ENCODE measurements around the gene THOC2.

Gene THOC2

DNA sequence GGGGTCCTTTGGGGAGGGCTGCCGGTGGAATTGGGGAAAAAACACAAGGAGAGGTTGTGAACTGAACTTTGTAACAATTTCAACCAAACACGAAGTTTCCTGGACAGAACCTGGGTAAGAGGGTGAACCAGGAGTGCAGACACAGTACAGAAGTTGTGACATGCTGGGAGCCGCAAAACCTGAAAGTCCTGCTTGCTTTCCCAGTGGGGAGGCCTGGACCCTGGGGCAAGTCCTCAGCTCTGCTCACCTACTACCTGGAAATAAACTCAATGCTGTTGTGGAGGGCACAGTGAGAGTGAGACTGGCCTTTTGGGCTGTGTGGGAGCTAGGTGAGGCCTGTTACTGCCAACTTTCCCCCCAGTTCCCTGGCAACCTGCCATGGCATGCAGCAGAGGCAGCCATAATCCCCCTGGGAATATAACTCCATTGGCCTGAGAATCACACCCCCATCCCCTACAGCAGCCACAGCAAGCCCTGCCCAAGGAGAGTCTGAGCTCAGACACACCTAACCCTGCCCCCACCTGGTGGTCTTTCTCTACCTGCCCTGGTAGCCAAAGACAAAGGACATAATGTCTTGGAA lies 162.8 kb downstream of the THOC2 start:
- ATAC-seq (replicated peaks; ENCODE audit: extremely low read depth, poor library complexity, severe bottlenecking) (no peak), DNase-seq (ENCODE audit: low spot score in 2 of 2) (no peak)
- Mint-ChIP-seq H3K4me1 (no peaks in the 10 kb centered on the region), H3K36me3 (ENCODE audit: insufficient read depth) (peaks cover 7% of the 10 kb centered on the region), H3K27me3 (peaks cover 41% of the 10 kb centered on the region), H3K4me3 (no peak overlapping the region), H3K9me3 (peaks cover 12% of the 10 kb centered on the region), H3K27ac (ENCODE audit: low read depth) (no peak overlapping the region)

DNA sequence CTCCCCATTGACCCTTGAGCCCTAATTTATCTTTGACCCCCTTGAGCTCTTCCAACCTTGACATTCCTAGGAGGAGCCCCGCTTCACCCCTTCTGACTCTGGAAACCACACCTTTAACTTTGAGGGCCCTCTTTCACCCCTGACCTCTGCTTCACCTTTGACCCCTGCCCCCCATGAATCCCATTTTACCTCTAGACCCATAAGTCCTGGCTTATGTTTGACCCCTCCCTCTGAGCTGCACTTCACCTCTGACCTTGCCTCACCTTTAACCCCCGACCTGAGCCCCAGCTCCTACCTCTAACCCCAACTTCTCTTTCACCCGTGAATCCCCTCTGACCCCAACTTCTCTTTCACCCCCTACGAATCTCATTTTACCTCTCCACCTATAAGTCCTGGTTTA lies 169.7 kb downstream of the THOC2 start:
- Mint-ChIP-seq H3K4me3 (no peak overlapping the region), H3K36me3 (ENCODE audit: insufficient read depth) (no peaks in the 10 kb centered on the region), H3K9me3 (no peaks in the 10 kb centered on the region), H3K4me1 (no peaks in the 10 kb centered on the region), H3K27ac (ENCODE audit: low read depth) (no peak overlapping the region), H3K27me3 (peaks cover 17% of the 10 kb centered on the region)
- ATAC-seq (replicated peaks; ENCODE audit: extremely low read depth, poor library complexity, severe bottlenecking), result no peak
- DNase-seq (ENCODE audit: low spot score in 2 of 2), result no peak

GRCh38 chrX:123562342-123563146 lies 170.3 kb downstream of the THOC2 start:
- no peak overlapping the region for H3K27ac Mint-ChIP-seq (ENCODE audit: low read depth)
- H3K27me3 Mint-ChIP-seq, result peaks cover 17% of the 10 kb centered on the region
- no peaks in the 10 kb centered on the region for H3K36me3 Mint-ChIP-seq (ENCODE audit: insufficient read depth)
- H3K9me3 Mint-ChIP-seq, result no peaks in the 10 kb centered on the region
- no peak for DNase-seq (ENCODE audit: low spot score in 2 of 2)
- no peak for ATAC-seq (replicated peaks; ENCODE audit: extremely low read depth, poor library complexity, severe bottlenecking)
- H3K4me3 Mint-ChIP-seq, result no peak overlapping the region
- H3K4me1 Mint-ChIP-seq, result no peaks in the 10 kb centered on the region

- H3K9me3 Mint-ChIP-seq, result no peaks in the 10 kb centered on the region
- no peak overlapping the region for H3K27ac Mint-ChIP-seq (ENCODE audit: low read depth)
- peaks cover 15% of the 10 kb centered on the region for H3K27me3 Mint-ChIP-seq
- ATAC-seq (replicated peaks; ENCODE audit: extremely low read depth, poor library complexity, severe bottlenecking), result no peak
- H3K36me3 Mint-ChIP-seq (ENCODE audit: insufficient read depth), result no peaks in the 10 kb centered on the region
- no peak overlapping the region for H3K4me3 Mint-ChIP-seq
- no peak for DNase-seq (ENCODE audit: low spot score in 2 of 2)
- H3K4me1 Mint-ChIP-seq, result no peaks in the 10 kb centered on the region
These were observed 171.2 kb downstream of the THOC2 start for GRCh38 chrX:123561439-123562215.

GRCh38 chrX:123550829-123551228 lies 182.0 kb downstream of the THOC2 start:
- H3K9me3 Mint-ChIP-seq, result no peaks in the 10 kb centered on the region
- ATAC-seq (replicated peaks; ENCODE audit: extremely low read depth, poor library complexity, severe bottlenecking), result no peak
- H3K4me3 Mint-ChIP-seq, result no peak overlapping the region
- no peaks in the 10 kb centered on the region for H3K27me3 Mint-ChIP-seq
- H3K27ac Mint-ChIP-seq (ENCODE audit: low read depth), result no peak overlapping the region
- no peaks in the 10 kb centered on the region for H3K4me1 Mint-ChIP-seq
- no peak for DNase-seq (ENCODE audit: low spot score in 2 of 2)
- H3K36me3 Mint-ChIP-seq (ENCODE audit: insufficient read depth), result no peaks in the 10 kb centered on the region
